GM12872 (cell line): Measurements from ENCODE around the gene DGKD.

Source experiments
- CTCF ChIP-seq: IDR thresholded peaks from 3 replicates; pipeline ENCODE4 v1.5.1; 2011; ENCODE audit warnings: low read depth, mild to moderate bottlenecking, low read length, moderate library complexity; ENCODE audit not compliant: insufficient read depth

The DGKD gene

GRCh38 chr2:233413559-233414272 lies 59.4 kb downstream of the DGKD start:
- no peak for TF ChIP-seq CTCF

- TF ChIP-seq CTCF: no peak
Measured at GRCh38 chr2:233414273-233414654, 60.0 kb downstream of the DGKD start.

GRCh38 chr2:233414777-233415570 lies 60.7 kb downstream of the DGKD start:
- TF ChIP-seq CTCF: no peak

GRCh38 chr2:233416199-233416598 lies 61.9 kb downstream of the DGKD start:
- TF ChIP-seq CTCF: no peak

- no peak for TF ChIP-seq CTCF
Measured at GRCh38 chr2:233416706-233417105, 62.4 kb downstream of the DGKD start.

- TF ChIP-seq CTCF: no peak
Measured at GRCh38 chr2:233417282-233417681, 63.0 kb downstream of the DGKD start.

GRCh38 chr2:233418052-233418760 lies 63.9 kb downstream of the DGKD start:
- TF ChIP-seq CTCF: no peak
